Osteoblast (primary cell): ENCODE measurements around the gene CYP26B1. TPM values are rescaled to one million over a fixed set of nuclear protein-coding genes. Genes with fewer than 3 reads are reported as not detected.

Experiments
- DNase-seq: peaks from one replicate; pipeline ENCODE4 v3.0.0; 2011; ENCODE audit warnings: low spot score, mixed read lengths; ENCODE audit not compliant: insufficient read length; ENCODE audit errors: missing footprints
- H2AFZ ChIP-seq: 2 replicates; pipeline ENCODE4 v1.6.0; 2011; ENCODE audit warnings: mild to moderate bottlenecking, low read length
- H3K27ac ChIP-seq: 2 replicates; pipeline ENCODE4 v1.5.1; 2011; ENCODE audit warnings: mild to moderate bottlenecking, low read depth, low read length, moderate library complexity
- H3K27me3 ChIP-seq: 2 replicates; pipeline ENCODE4 v1.6.0; 2012; ENCODE audit warnings: mild to moderate bottlenecking, control low read depth, inconsistent platforms, low read length, moderate library complexity; ENCODE audit not compliant: insufficient read depth
- H3K36me3 ChIP-seq: 2 replicates; pipeline ENCODE4 v1.5.1; 2011; ENCODE audit warnings: mild to moderate bottlenecking, low read length, control low read depth, moderate library complexity; ENCODE audit not compliant: insufficient read depth
- H3K4me1 ChIP-seq: 2 replicates; pipeline ENCODE4 v1.5.1; 2011; ENCODE audit warnings: mild to moderate bottlenecking, low read length, control low read depth, moderate library complexity; ENCODE audit not compliant: insufficient read depth
- H3K4me2 ChIP-seq: 2 replicates; pipeline ENCODE4 v1.6.0; 2011; ENCODE audit warnings: mild to moderate bottlenecking, low read length; ENCODE audit not compliant: insufficient read depth
- H3K4me3 ChIP-seq: fragments of 200-600 bp; sonication (generic); 3 replicates; pipeline ENCODE4 v1.5.1; 2012; ENCODE audit warnings: mild to moderate bottlenecking, low read length, inconsistent platforms; ENCODE audit not compliant: insufficient read depth
- H3K79me2 ChIP-seq: 2 replicates; pipeline ENCODE4 v1.6.0; 2012; ENCODE audit warnings: mild to moderate bottlenecking, low read length, control low read depth, inconsistent platforms; ENCODE audit not compliant: insufficient read depth
- H3K9me3 ChIP-seq: 2 replicates; pipeline ENCODE4 v1.5.1; 2011; ENCODE audit warnings: low read depth, low read length, control low read depth
- H4K20me1 ChIP-seq: 2 replicates; pipeline ENCODE4 v1.6.0; 2012; ENCODE audit warnings: mild to moderate bottlenecking, low read length, control low read depth; ENCODE audit not compliant: insufficient read depth
- CTCF ChIP-seq: IDR thresholded peaks from 2 replicates; pipeline ENCODE4 v1.5.1; 2011; ENCODE audit warnings: mild to moderate bottlenecking, low read depth, low read length, moderate library complexity; ENCODE audit errors: extremely low read depth
- total RNA-seq: library from RNA; depleted of rRNA; stranded (reverse); fragments of >200 nt; gene quantifications from 2 replicates; pipeline ENCODE4 v1.2.3, GENCODE V29; 2012

CYP26B1 gene
- total RNA-seq, 1 donor = under 0.01 TPM

GRCh38 chr2:72146347-72147302, 1.0 kb downstream of the CYP26B1 start:
- Histone ChIP-seq H3K27me3 (peaks cover 76% of the 10 kb centered on the region), H3K79me2 (no peaks in the 10 kb centered on the region), H3K36me3 (no peaks in the 10 kb centered on the region), H4K20me1 (no peaks in the 10 kb centered on the region), H3K27ac (no peak overlapping the region), H3K9me3 (no peaks in the 10 kb centered on the region), H3K4me2 (no peak overlapping the region), H3K4me3 (no peak overlapping the region), H2AFZ (no peak overlapping the region), H3K4me1 (peaks cover 15% of the 10 kb centered on the region)
- TF ChIP-seq CTCF = no peak
- peak; percentile 89 for DNase-seq

- Histone ChIP-seq H3K9me3 (no peaks in the 10 kb centered on the region), H3K4me3 (peak overlapping the region; percentile 35), H3K4me2 (peak overlapping the region; percentile 53), H3K27ac (no peak overlapping the region), H3K27me3 (peaks cover 68% of the 10 kb centered on the region), H2AFZ (no peak overlapping the region), H3K79me2 (no peaks in the 10 kb centered on the region), H4K20me1 (no peaks in the 10 kb centered on the region), H3K4me1 (peaks cover 15% of the 10 kb centered on the region), H3K36me3 (no peaks in the 10 kb centered on the region)
- no peak for TF ChIP-seq CTCF
- DNase-seq = peak; percentile 82
Measured at GRCh38 chr2:72145658-72146329, 1.9 kb downstream of the CYP26B1 start.

DNA sequence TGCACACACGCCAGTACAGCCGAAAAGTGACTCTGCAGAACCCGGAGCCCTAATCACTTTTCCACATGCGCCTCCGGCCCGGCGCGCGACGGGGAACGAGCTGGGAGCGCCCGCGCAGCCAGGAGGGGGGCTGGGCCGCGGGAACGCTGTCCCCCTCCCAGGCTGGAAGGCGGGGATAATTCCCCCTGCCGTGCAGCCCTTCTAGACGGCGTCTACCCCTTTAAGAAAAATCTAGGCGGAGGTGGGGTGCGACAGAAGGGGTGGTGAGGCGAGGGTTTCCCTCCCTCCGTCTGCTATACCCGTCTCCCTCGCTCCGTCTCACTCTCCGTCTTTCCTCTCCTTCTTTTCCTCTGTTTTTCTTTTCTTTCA, 2.4 kb downstream of the CYP26B1 start:
- Histone ChIP-seq H3K79me2 (no peaks in the 10 kb centered on the region), H3K4me3 (peak overlapping the region; percentile 35), H3K27ac (no peak overlapping the region), H3K4me1 (peaks cover 15% of the 10 kb centered on the region), H3K9me3 (no peaks in the 10 kb centered on the region), H4K20me1 (no peaks in the 10 kb centered on the region), H3K4me2 (peak overlapping the region; percentile 53), H3K36me3 (no peaks in the 10 kb centered on the region), H3K27me3 (peaks cover 65% of the 10 kb centered on the region), H2AFZ (no peak overlapping the region)
- peak; percentile 94 for DNase-seq
- TF ChIP-seq CTCF = no peak
